ENCODE data around the gene CDK15. TPM values are rescaled to one million over a fixed set of nuclear protein-coding genes. Genes with fewer than 3 reads are reported as not detected.
"Not testable (repeated sequence)": the region's sequence is repeated elsewhere in the genome, so short reads cannot be mapped to it uniquely, and the experiment has no call there.

CDK15 gene
- not detected for total RNA-seq

GRCh38 chr2:201806442-201807170 is at the start of gene CDK15:
Gene CDK15, plus strand, starts transcription at chr2:201806537. Its CDS starts 128 bp downstream, at chr2:201806665.
- DNase-seq = no peak

- no peak for DNase-seq
These were observed 48.1 kb upstream of the CDK15 start for GRCh38 chr2:201758234-201758633.

- DNase-seq = no peak
These were observed 47.5 kb upstream of the CDK15 start for GRCh38 chr2:201758873-201759272.

GRCh38 chr2:201759567-201759966 is 46.8 kb upstream of the CDK15 start:
- DNase-seq = no peak

- no peak for DNase-seq
These were observed 45.2 kb upstream of the CDK15 start for GRCh38 chr2:201761101-201761500.

GRCh38 chr2:201764469-201764868 is 41.9 kb upstream of the CDK15 start:
- DNase-seq = not testable (repeated sequence)

GRCh38 chr2:201765799-201766198 is 40.5 kb upstream of the CDK15 start:
- no peak for DNase-seq

GRCh38 chr2:201768918-201769317 is 37.4 kb upstream of the CDK15 start:
- DNase-seq = no peak

- DNase-seq = no peak
These were observed 36.5 kb upstream of the CDK15 start for GRCh38 chr2:201769666-201770373.

GRCh38 chr2:201773990-201774389 is 32.3 kb upstream of the CDK15 start:
- no peak for DNase-seq

GRCh38 chr2:201774546-201774945 is 31.8 kb upstream of the CDK15 start:
- no peak for DNase-seq

- no peak for DNase-seq
These were observed 31.0 kb upstream of the CDK15 start for GRCh38 chr2:201775326-201775725.

- DNase-seq = no peak
These were observed 29.3 kb upstream of the CDK15 start for GRCh38 chr2:201777043-201777442.

GRCh38 chr2:201777869-201778268 is 28.5 kb upstream of the CDK15 start:
- DNase-seq = no peak

GRCh38 chr2:201779901-201780673 is 26.2 kb upstream of the CDK15 start:
- no peak for DNase-seq

GRCh38 chr2:201780674-201781493 is 25.5 kb upstream of the CDK15 start, which contains the start of gene ALS2:
Gene ALS2, minus strand, starts transcription at chr2:201780933. Its CDS starts 12,048 bp downstream, at chr2:201768885.
- peak; percentile 93 for DNase-seq

GRCh38 chr2:201781557-201782051 is 24.7 kb upstream of the CDK15 start:
- DNase-seq = peak; percentile 20

GRCh38 chr2:201784563-201784962 is 21.8 kb upstream of the CDK15 start:
- no peak for DNase-seq

- no peak for DNase-seq
These were observed 21.2 kb upstream of the CDK15 start for GRCh38 chr2:201785135-201785534.

- no peak for DNase-seq
These were observed 19.9 kb upstream of the CDK15 start for GRCh38 chr2:201786471-201786870.

GRCh38 chr2:201788371-201788770 is 18.0 kb upstream of the CDK15 start:
- no peak for DNase-seq

GRCh38 chr2:201789395-201789794 is 16.9 kb upstream of the CDK15 start:
- DNase-seq = no peak
